Prostate gland (tissue), 2 donors: Measurements from ENCODE around the gene GOPC.

Experiments
- POLR2A ChIP-seq: fragments of 450-650 bp; IDR thresholded peaks from one replicate; pipeline ENCODE4 v1.6.1; 2016; ENCODE audit warnings: antibody characterized with exemption, mild to moderate bottlenecking
- TF ChIP-seq, protein P1 (sequence below), 4 experiments: fragments of 200-600 bp in 2 of 4; fragments of 450-650 bp in 2 of 4; sonication (generic) in 2 of 4; IDR thresholded peaks; 1 replicate in 3 of 4; 2 replicates in 1 of 4; pipeline ENCODE4 v1.5.1; 2016 to 2019; ENCODE audit warnings: antibody characterized with exemption in 4 of 4, mild to moderate bottlenecking in 2 of 4, moderate library complexity in 2 of 4

- TF ChIP-seq, protein P1, sequence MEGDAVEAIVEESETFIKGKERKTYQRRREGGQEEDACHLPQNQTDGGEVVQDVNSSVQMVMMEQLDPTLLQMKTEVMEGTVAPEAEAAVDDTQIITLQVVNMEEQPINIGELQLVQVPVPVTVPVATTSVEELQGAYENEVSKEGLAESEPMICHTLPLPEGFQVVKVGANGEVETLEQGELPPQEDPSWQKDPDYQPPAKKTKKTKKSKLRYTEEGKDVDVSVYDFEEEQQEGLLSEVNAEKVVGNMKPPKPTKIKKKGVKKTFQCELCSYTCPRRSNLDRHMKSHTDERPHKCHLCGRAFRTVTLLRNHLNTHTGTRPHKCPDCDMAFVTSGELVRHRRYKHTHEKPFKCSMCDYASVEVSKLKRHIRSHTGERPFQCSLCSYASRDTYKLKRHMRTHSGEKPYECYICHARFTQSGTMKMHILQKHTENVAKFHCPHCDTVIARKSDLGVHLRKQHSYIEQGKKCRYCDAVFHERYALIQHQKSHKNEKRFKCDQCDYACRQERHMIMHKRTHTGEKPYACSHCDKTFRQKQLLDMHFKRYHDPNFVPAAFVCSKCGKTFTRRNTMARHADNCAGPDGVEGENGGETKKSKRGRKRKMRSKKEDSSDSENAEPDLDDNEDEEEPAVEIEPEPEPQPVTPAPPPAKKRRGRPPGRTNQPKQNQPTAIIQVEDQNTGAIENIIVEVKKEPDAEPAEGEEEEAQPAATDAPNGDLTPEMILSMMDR (IDR thresholded peaks at IDR 0.05): no peak
- no peak for TF ChIP-seq POLR2A
Observed at GRCh38 chr6:117607511-117607910, 5.2 kb upstream of the GOPC start.
